Measurements from ENCODE around the gene AKAP3.
A peak's percentile ranks its signal among the peaks of the same experiment; 100 is the strongest.

AKAP3 gene

DNA sequence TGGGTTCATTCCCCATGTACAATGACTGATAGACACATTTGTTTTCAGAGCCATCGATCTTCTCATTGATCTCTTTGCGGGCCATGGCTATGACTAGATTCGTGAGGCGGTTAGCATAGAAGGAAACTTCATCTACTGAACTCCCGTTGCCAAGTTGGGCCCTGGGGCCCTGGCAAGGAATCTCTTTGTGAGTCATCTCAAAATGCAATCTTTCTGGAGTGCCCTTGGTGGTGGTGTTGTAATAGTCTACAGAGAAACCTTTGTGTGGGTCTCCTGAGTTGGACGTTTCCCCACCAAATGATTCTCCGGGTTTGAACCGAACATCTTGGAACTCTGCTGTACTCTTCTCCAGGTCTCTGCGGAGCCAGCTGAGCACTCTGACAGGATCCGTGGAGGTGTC, 20.4 kb downstream of the AKAP3 start:
- Mint-ChIP-seq H3K27ac (no peak overlapping the region), H3K27me3 (peaks cover 19 to 29% of the 10 kb centered on the region in 2 donors), H3K9me3 (no peaks in the 10 kb centered on the region), H3K36me3 (ENCODE audit: insufficient read depth) (no peaks in the 10 kb centered on the region), H3K4me1 (ENCODE audit: low read depth in 2 of 2) (no peaks in the 10 kb centered on the region), H3K4me3 (no peak overlapping the region)
- no peak for ATAC-seq (replicated peaks)
- no peak for DNase-seq

DNA sequence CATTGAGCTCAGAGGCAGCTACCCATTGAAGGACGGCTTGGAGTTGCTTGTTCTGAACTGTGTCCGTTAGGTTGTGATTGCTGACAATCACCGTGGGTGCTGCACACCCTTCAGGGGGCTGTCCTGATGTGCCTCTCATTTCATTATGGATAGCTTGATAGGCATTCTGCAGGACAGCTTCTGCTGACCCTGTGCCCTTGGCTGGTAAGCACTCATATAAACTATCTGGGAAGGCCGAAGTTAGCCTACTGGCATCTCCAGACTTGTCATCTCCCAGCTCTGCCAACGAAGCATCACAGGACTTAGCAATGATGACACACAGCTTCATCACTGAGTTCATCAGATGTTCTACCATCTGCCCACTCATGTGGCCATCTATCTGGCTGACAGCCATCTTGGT, 22.3 kb downstream of the AKAP3 start:
- Mint-ChIP-seq H3K36me3 (ENCODE audit: insufficient read depth) (no peaks in the 10 kb centered on the region), H3K27me3 (peaks cover 9 to 27% of the 10 kb centered on the region in 2 donors), H3K27ac (no peak overlapping the region), H3K4me1 (ENCODE audit: low read depth in 2 of 2) (no peaks in the 10 kb centered on the region), H3K4me3 (no peak overlapping the region), H3K9me3 (no peaks in the 10 kb centered on the region)
- no peak for ATAC-seq (replicated peaks)
- DNase-seq, result no peak

DNA sequence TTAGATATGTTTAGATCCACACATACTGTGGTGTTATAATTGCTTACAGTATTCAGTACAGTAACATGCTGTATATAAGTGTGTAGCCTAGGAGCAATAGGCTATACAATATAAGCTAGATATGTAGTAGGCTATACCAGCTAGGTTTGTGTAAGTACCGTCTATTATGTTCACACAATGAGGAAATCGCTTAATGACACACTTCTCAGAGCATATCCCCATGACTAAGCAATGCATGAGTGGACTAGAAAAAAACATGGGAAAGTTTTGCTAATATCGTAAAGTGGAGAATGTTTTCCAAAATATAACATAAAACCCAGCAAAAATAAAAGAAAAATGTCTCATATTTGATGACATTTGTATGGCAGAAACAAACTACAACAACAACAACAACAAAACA, 27.3 kb downstream of the AKAP3 start:
- Mint-ChIP-seq H3K4me3 (no peak overlapping the region), H3K27ac (no peak overlapping the region), H3K4me1 (ENCODE audit: low read depth in 2 of 2) (no peaks in the 10 kb centered on the region), H3K36me3 (ENCODE audit: insufficient read depth) (no peaks in the 10 kb centered on the region), H3K9me3 (no peaks in the 10 kb centered on the region), H3K27me3 (peaks cover 0 to 16% of the 10 kb centered on the region in 2 donors)
- ATAC-seq (replicated peaks) (no peak), DNase-seq (no peak)

GRCh38 chr12:4615667-4616066, 33.2 kb downstream of the AKAP3 start:
- DNase-seq, result no peak
- H3K4me3 Mint-ChIP-seq, result no peak overlapping the region
- H3K4me1 Mint-ChIP-seq (ENCODE audit: low read depth in 2 of 2), result no peaks in the 10 kb centered on the region
- no peak overlapping the region for H3K27ac Mint-ChIP-seq
- no peaks in the 10 kb centered on the region for H3K9me3 Mint-ChIP-seq
- H3K36me3 Mint-ChIP-seq (ENCODE audit: insufficient read depth), result peaks cover 13% of the 10 kb centered on the region
- H3K27me3 Mint-ChIP-seq, result no peaks in the 10 kb centered on the region
- ATAC-seq (replicated peaks), result no peak

GRCh38 chr12:4610481-4610880, 38.4 kb downstream of the AKAP3 start:
- DNase-seq, result no peak
- Mint-ChIP-seq H3K4me1 (ENCODE audit: low read depth in 2 of 2) (peaks cover 5 to 9% of the 10 kb centered on the region in 2 donors), H3K27me3 (no peaks in the 10 kb centered on the region), H3K36me3 (ENCODE audit: insufficient read depth) (peaks cover 18% of the 10 kb centered on the region), H3K27ac (no peak overlapping the region), H3K9me3 (no peaks in the 10 kb centered on the region), H3K4me3 (no peak overlapping the region)
- ATAC-seq (replicated peaks), result no peak

- DNase-seq (no peak), ATAC-seq (replicated peaks) (no peak)
- Mint-ChIP-seq H3K36me3 (ENCODE audit: insufficient read depth) (peaks cover 13% of the 10 kb centered on the region), H3K27ac (no peak overlapping the region), H3K9me3 (no peaks in the 10 kb centered on the region), H3K4me1 (ENCODE audit: low read depth in 2 of 2) (peaks cover 10 to 16% of the 10 kb centered on the region in 2 donors), H3K4me3 (no peak overlapping the region), H3K27me3 (no peaks in the 10 kb centered on the region)
Measured at GRCh38 chr12:4609071-4609470, 39.8 kb downstream of the AKAP3 start.

DNA sequence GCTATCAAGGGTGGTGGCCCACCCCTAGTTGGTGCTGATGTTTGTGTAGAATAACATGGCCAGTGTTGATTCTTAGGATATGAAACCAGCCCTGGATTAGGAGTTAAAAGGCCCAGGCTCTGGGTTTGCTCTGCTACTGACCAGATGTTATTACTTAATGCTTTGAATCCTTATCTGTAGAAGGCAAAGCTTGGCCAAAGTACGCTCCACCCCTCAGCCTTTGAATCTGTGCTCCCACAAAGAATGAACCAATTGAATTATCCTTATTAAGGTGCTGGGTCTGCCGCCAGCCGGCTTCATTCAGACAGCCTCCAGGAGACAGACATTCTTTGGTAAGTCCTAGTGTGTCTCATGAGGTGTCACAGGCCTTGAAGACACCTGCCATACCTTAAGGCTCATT, 41.8 kb downstream of the AKAP3 start:
- DNase-seq (no peak), ATAC-seq (replicated peaks) (no peak)
- Mint-ChIP-seq H3K4me3 (no peak overlapping the region), H3K36me3 (ENCODE audit: insufficient read depth) (peaks cover 5% of the 10 kb centered on the region), H3K4me1 (ENCODE audit: low read depth in 2 of 2) (peaks cover 10 to 16% of the 10 kb centered on the region in 2 donors), H3K9me3 (no peaks in the 10 kb centered on the region), H3K27me3 (peaks cover 12 to 15% of the 10 kb centered on the region in 2 donors), H3K27ac (peak overlapping the region in 1 of 2 donors; percentile 81)

DNA sequence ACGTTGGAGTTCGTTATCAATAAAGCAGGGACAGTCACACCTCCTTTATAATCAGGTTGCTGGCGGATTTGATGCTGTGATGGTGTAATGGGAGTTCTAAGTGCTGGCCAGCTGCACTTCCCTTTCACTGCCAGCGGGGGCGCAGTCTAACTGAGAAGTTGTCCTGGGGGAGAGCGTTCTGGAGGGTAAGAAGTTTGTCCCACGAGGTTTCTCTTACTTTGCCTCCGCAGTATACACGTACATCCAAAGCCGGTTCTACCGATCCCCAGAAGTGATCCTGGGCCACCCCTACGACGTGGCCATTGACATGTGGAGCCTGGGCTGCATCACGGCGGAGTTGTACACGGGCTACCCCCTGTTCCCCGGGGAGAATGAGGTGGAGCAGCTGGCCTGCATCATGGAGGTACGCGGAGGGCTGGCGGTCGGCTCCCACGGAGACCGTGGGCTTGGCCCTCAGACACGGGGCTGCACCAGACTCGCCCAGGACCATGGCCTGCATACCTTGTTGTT, 44.1 kb downstream of the AKAP3 start:
- Mint-ChIP-seq H3K27me3 (peaks cover 12 to 17% of the 10 kb centered on the region in 2 donors), H3K4me1 (ENCODE audit: low read depth in 2 of 2) (peaks cover 8 to 16% of the 10 kb centered on the region in 2 donors), H3K9me3 (no peaks in the 10 kb centered on the region), H3K27ac (peak overlapping the region; percentile 83 to 90), H3K4me3 (peak overlapping the region; percentile 89 to 93), H3K36me3 (ENCODE audit: insufficient read depth) (peaks cover 5% of the 10 kb centered on the region)
- ATAC-seq (replicated peaks), result peak; percentile 95
- DNase-seq, result peak; percentile 71 to 78 (median 71)

GRCh38 chr12:4603946-4604345, 44.9 kb downstream of the AKAP3 start:
- ATAC-seq (replicated peaks), result no peak
- DNase-seq, result no peak
- Mint-ChIP-seq H3K4me3 (no peak overlapping the region), H3K4me1 (ENCODE audit: low read depth in 2 of 2) (peaks cover 5 to 16% of the 10 kb centered on the region in 2 donors), H3K36me3 (ENCODE audit: insufficient read depth) (peaks cover 5% of the 10 kb centered on the region), H3K27me3 (peaks cover 12 to 17% of the 10 kb centered on the region in 2 donors), H3K27ac (no peak overlapping the region), H3K9me3 (no peaks in the 10 kb centered on the region)

GRCh38 chr12:4603421-4603820, 45.4 kb downstream of the AKAP3 start:
- Mint-ChIP-seq H3K4me3 (no peak overlapping the region), H3K4me1 (ENCODE audit: low read depth in 2 of 2) (peaks cover 5 to 15% of the 10 kb centered on the region in 2 donors), H3K36me3 (ENCODE audit: insufficient read depth) (peaks cover 4% of the 10 kb centered on the region), H3K27ac (no peak overlapping the region), H3K9me3 (no peaks in the 10 kb centered on the region), H3K27me3 (peaks cover 12 to 17% of the 10 kb centered on the region in 2 donors)
- ATAC-seq (replicated peaks), result no peak
- no peak for DNase-seq

GRCh38 chr12:4595881-4596280, 53.0 kb downstream of the AKAP3 start:
- no peak overlapping the region for H3K4me3 Mint-ChIP-seq
- H3K4me1 Mint-ChIP-seq (ENCODE audit: low read depth in 2 of 2), result no peaks in the 10 kb centered on the region
- no peaks in the 10 kb centered on the region for H3K36me3 Mint-ChIP-seq (ENCODE audit: insufficient read depth)
- H3K27ac Mint-ChIP-seq, result no peak overlapping the region
- peaks cover 10 to 41% of the 10 kb centered on the region in 2 donors for H3K27me3 Mint-ChIP-seq
- ATAC-seq (replicated peaks) (no peak), DNase-seq (no peak)
- H3K9me3 Mint-ChIP-seq, result no peaks in the 10 kb centered on the region

- H3K9me3 Mint-ChIP-seq, result no peaks in the 10 kb centered on the region
- ATAC-seq (replicated peaks) (no peak), DNase-seq (no peak)
- peaks cover 12 to 52% of the 10 kb centered on the region in 2 donors for H3K27me3 Mint-ChIP-seq
- no peaks in the 10 kb centered on the region for H3K36me3 Mint-ChIP-seq (ENCODE audit: insufficient read depth)
- H3K27ac Mint-ChIP-seq, result no peak overlapping the region
- H3K4me1 Mint-ChIP-seq (ENCODE audit: low read depth in 2 of 2), result no peaks in the 10 kb centered on the region
- H3K4me3 Mint-ChIP-seq, result no peak overlapping the region
Measured at GRCh38 chr12:4591180-4591687, 57.6 kb downstream of the AKAP3 start.

DNA sequence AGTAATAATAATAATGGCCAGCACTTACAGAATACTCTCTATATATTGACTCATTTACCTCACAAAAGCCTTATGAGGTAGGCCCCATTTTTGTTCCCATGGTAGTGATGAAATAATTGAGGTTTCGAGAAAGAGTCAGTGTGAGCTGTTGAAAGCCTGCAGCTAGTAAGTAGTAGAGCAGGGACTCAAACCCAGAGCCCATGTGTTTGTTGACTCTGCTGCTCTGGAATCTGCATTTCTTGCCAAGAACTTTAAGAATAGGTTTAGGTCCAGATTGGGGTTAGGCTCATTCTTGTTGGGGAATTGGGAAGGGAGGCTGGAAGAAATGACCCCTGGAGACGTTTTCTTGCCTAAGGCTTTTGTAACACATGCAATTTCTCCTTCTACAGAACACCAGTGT, 58.9 kb downstream of the AKAP3 start:
- H3K27ac Mint-ChIP-seq, result no peak overlapping the region
- no peaks in the 10 kb centered on the region for H3K9me3 Mint-ChIP-seq
- DNase-seq, result no peak
- peaks cover 12 to 41% of the 10 kb centered on the region in 2 donors for H3K27me3 Mint-ChIP-seq
- H3K4me1 Mint-ChIP-seq (ENCODE audit: low read depth in 2 of 2), result no peaks in the 10 kb centered on the region
- no peak overlapping the region for H3K4me3 Mint-ChIP-seq
- H3K36me3 Mint-ChIP-seq (ENCODE audit: insufficient read depth), result no peaks in the 10 kb centered on the region
- no peak for ATAC-seq (replicated peaks)

GRCh38 chr12:4588916-4589315, 59.9 kb downstream of the AKAP3 start:
- Mint-ChIP-seq H3K27me3 (peaks cover 16 to 42% of the 10 kb centered on the region in 2 donors), H3K36me3 (ENCODE audit: insufficient read depth) (no peaks in the 10 kb centered on the region), H3K27ac (no peak overlapping the region), H3K9me3 (no peaks in the 10 kb centered on the region), H3K4me1 (ENCODE audit: low read depth in 2 of 2) (no peaks in the 10 kb centered on the region), H3K4me3 (no peak overlapping the region)
- DNase-seq, result no peak
- no peak for ATAC-seq (replicated peaks)

Measured in effector memory CD8-positive, alpha-beta T cell (primary cell).